SK-N-SH treated with all-trans-retinoic acid at 6 μM for 48 hours (cell line): ENCODE results near the gene ADAP1.

Experiments
- ATAC-seq: fragments of 200-7000 bp; cut with Tn5 transposase; 3 replicates; pipeline ENCODE4 v1.9.1; 2020; ENCODE audit warnings: mild to moderate bottlenecking, moderate library complexity
- ARNTL ChIP-seq: fragments of 450-650 bp; formaldehyde crosslinking; IDR thresholded peaks from 2 replicates; pipeline ENCODE4 v1.5.0; 2020; ENCODE audit warnings: low read depth, mild to moderate bottlenecking, moderate library complexity, borderline replicate concordance
- BACH2 ChIP-seq: fragments of 250-450 bp; sonication (Bioruptor Pico); IDR thresholded peaks from 2 replicates; pipeline ENCODE4 v1.9.0; 2021; ENCODE audit warnings: mild to moderate bottlenecking, borderline replicate concordance
- CREB5 ChIP-seq: fragments of 250-450 bp; sonication (Bioruptor Pico); IDR thresholded peaks from 2 replicates; pipeline ENCODE4 v1.5.1; 2020; ENCODE audit warnings: low read depth, mild to moderate bottlenecking, moderate library complexity
- CSRNP3 ChIP-seq: fragments of 250-450 bp; sonication (Bioruptor Pico); IDR thresholded peaks from 2 replicates; pipeline ENCODE4 v1.5.1; 2021; ENCODE audit warnings: mild to moderate bottlenecking, moderate library complexity
- GLIS3 ChIP-seq: fragments of 250-450 bp; sonication (Bioruptor Pico); IDR thresholded peaks from 2 replicates; pipeline ENCODE4 v1.5.0; 2020; ENCODE audit warnings: mild to moderate bottlenecking, moderate library complexity
- OSR1 ChIP-seq: fragments of 250-450 bp; sonication (Bioruptor Pico); IDR thresholded peaks from 2 replicates; pipeline ENCODE4 v1.8.0; 2022; ENCODE audit warnings: moderate library complexity, mild to moderate bottlenecking, inconsistent platforms
- PATZ1 ChIP-seq: fragments of 250-450 bp; sonication (Bioruptor Pico); IDR thresholded peaks from 2 replicates; pipeline ENCODE4 v1.8.0; 2020; ENCODE audit warnings: mild to moderate bottlenecking, moderate library complexity, borderline replicate concordance
- PPARA ChIP-seq: fragments of 250-450 bp; sonication (Bioruptor Pico); IDR thresholded peaks from 2 replicates; pipeline ENCODE4 v1.5.0; 2020; ENCODE audit warnings: mild to moderate bottlenecking, borderline replicate concordance
- RARB ChIP-seq: fragments of 250-450 bp; sonication (Bioruptor Pico); IDR thresholded peaks from 2 replicates; pipeline ENCODE4 v1.8.0; 2021; ENCODE audit warnings: mild to moderate bottlenecking, moderate library complexity
- SNAI2 ChIP-seq: fragments of 250-450 bp; sonication (Bioruptor Pico); IDR thresholded peaks from 2 replicates; pipeline ENCODE4 v1.5.0; 2020; ENCODE audit warnings: mild to moderate bottlenecking, moderate library complexity
- TCF4 ChIP-seq: fragments of 250-450 bp; sonication (Bioruptor Pico); IDR thresholded peaks from 2 replicates; pipeline ENCODE4 v1.8.0; 2021; ENCODE audit warnings: mild to moderate bottlenecking, moderate library complexity, borderline replicate concordance
- TOX ChIP-seq: fragments of 250-450 bp; sonication (Bioruptor Pico); IDR thresholded peaks from 2 replicates; pipeline ENCODE4 v1.8.0; 2021; ENCODE audit warnings: mild to moderate bottlenecking, moderate library complexity, borderline replicate concordance
- ZC3H10 ChIP-seq: fragments of 250-450 bp; sonication (Bioruptor Pico); IDR thresholded peaks from 2 replicates; pipeline ENCODE4 v1.5.1; 2021; ENCODE audit warnings: mild to moderate bottlenecking, moderate library complexity
- ZFP3 ChIP-seq: fragments of 250-450 bp; sonication (Bioruptor Pico); IDR thresholded peaks from 2 replicates; pipeline ENCODE4 v1.5.0; 2020; ENCODE audit warnings: mild to moderate bottlenecking, moderate library complexity
- ZFP30 ChIP-seq: fragments of 450-650 bp; formaldehyde crosslinking; IDR thresholded peaks from 2 replicates; pipeline ENCODE4 v1.5.0; 2022; ENCODE audit warnings: mild to moderate bottlenecking, moderate library complexity
- ZNF565 ChIP-seq: fragments of 450-650 bp; formaldehyde crosslinking; conservative IDR thresholded peaks from 2 replicates; pipeline ENCODE4 v1.5.0; 2020; ENCODE audit warnings: low read depth, mild to moderate bottlenecking, moderate library complexity
- ZNF70 ChIP-seq: fragments of 450-650 bp; formaldehyde crosslinking; IDR thresholded peaks from 2 replicates; pipeline ENCODE4 v1.5.0; 2020; ENCODE audit warnings: mild to moderate bottlenecking, moderate library complexity

ADAP1 gene

GRCh38 chr7:963236-964078 lies 9.0 kb upstream of the ADAP1 start:
- no peak for TF ChIP-seq PATZ1
- TF ChIP-seq GLIS3: no peak
- no peak for TF ChIP-seq BACH2 (CRISPR knock-in tag)
- no peak for TF ChIP-seq ZNF565 (CRISPR knock-in tag)
- TF ChIP-seq SNAI2 (CRISPR knock-in tag): no peak
- peak; percentile 4 for ATAC-seq

- no peak for ATAC-seq
Observed at GRCh38 chr7:962401-963081, 8.1 kb upstream of the ADAP1 start.

GRCh38 chr7:961546-962400 lies 7.3 kb upstream of the ADAP1 start:
- no peak for ATAC-seq
- TF ChIP-seq CSRNP3 (CRISPR knock-in tag) (no peak), GLIS3 (no peak), SNAI2 (CRISPR knock-in tag) (no peak), PATZ1 (no peak), CREB5 (CRISPR knock-in tag) (no peak), TOX (no peak), PPARA (no peak)

More at GRCh38 chr7:962401-963081, 8.1 kb upstream of the ADAP1 start:
- TF ChIP-seq ZFP30 (CRISPR knock-in tag) (no peak), ZC3H10 (CRISPR knock-in tag) (no peak), TOX (no peak), ZFP3 (CRISPR knock-in tag) (no peak), RARB (CRISPR knock-in tag) (no peak), PATZ1 (no peak), SNAI2 (CRISPR knock-in tag) (no peak), ARNTL (CRISPR knock-in tag) (no peak), ZNF70 (no peak), TCF4 (CRISPR knock-in tag) (no peak), GLIS3 (no peak), CREB5 (CRISPR knock-in tag) (no peak), CSRNP3 (CRISPR knock-in tag) (no peak), OSR1 (CRISPR knock-in tag) (no peak), BACH2 (CRISPR knock-in tag) (no peak)
